Mesenchymal stem cell (in vitro differentiated cells and primary cell): Measurements from ENCODE around the gene NMRK2.

Experiments used
- DNase-seq: peaks from one replicate; pipeline ENCODE4 v3.0.0-alpha.2; 2013
- H2AFZ ChIP-seq: one replicate; pipeline ENCODE4 v1.6.1; 2013; ENCODE audit warnings: low read depth, mild to moderate bottlenecking, control low read depth, inconsistent platforms, low read length, moderate library complexity
- H2AK5ac ChIP-seq: 2 replicates; pipeline ENCODE4 v1.6.1; 2013; ENCODE audit warnings: low read length, moderate library complexity, mild to moderate bottlenecking, inconsistent platforms; ENCODE audit not compliant: severe bottlenecking
- H2BK120ac ChIP-seq: one replicate; pipeline ENCODE4 v1.6.1; 2013; ENCODE audit warnings: low read depth, mild to moderate bottlenecking, inconsistent platforms, low read length, moderate library complexity
- H2BK12ac ChIP-seq, 2 experiments: one replicate each; pipeline ENCODE4 v1.6.1; 2013; ENCODE audit warnings: inconsistent platforms in 2 of 2, low read length in 2 of 2, mild to moderate bottlenecking in 2 of 2, moderate library complexity in 2 of 2, control low read depth in 1 of 2
- H2BK15ac ChIP-seq: one replicate; pipeline ENCODE4 v1.6.1; 2013; ENCODE audit warnings: mild to moderate bottlenecking, low read depth, inconsistent platforms; ENCODE audit not compliant: poor library complexity, severe bottlenecking
- H2BK5ac ChIP-seq: 2 replicates; pipeline ENCODE4 v1.6.1; 2013; ENCODE audit warnings: low read depth, mild to moderate bottlenecking, low read length, control low read depth, inconsistent platforms; ENCODE audit not compliant: poor library complexity, severe bottlenecking
- H3K14ac ChIP-seq, 2 experiments: one replicate each; pipeline ENCODE4 v1.6.1; 2013; ENCODE audit warnings: inconsistent platforms in 2 of 2, low read length in 2 of 2, control low read depth in 1 of 2, mild to moderate bottlenecking in 1 of 2, moderate library complexity in 1 of 2
- H3K18ac ChIP-seq, 2 experiments: one replicate each; pipeline ENCODE4 v1.6.1; 2013; ENCODE audit warnings: inconsistent platforms in 2 of 2, low read length in 2 of 2, control low read depth in 1 of 2, low read depth in 1 of 2, mild to moderate bottlenecking in 1 of 2
- H3K23ac ChIP-seq, 2 experiments: one replicate each; pipeline ENCODE4 v1.6.1; 2013; ENCODE audit warnings: inconsistent platforms in 2 of 2, low read length in 2 of 2, mild to moderate bottlenecking in 2 of 2, moderate library complexity in 2 of 2, control low read depth in 1 of 2
- H3K27ac ChIP-seq: 2 replicates; pipeline ENCODE4 v1.5.1; 2013; ENCODE audit warnings: mild to moderate bottlenecking, moderate library complexity, low read length, control low read depth, inconsistent platforms; ENCODE audit not compliant: poor library complexity, severe bottlenecking
- H3K27me3 ChIP-seq, 2 experiments: 2 replicates each; pipeline versions ENCODE4 v1.6.1 to v1.7.0; 2013; ENCODE audit warnings: low read length in 2 of 2, mild to moderate bottlenecking in 2 of 2, moderate library complexity in 2 of 2, control low read depth in 1 of 2, inconsistent platforms in 1 of 2; ENCODE audit not compliant: control insufficient read depth in 1 of 2, insufficient read depth in 1 of 2
- H3K36me3 ChIP-seq, 2 experiments: 2 replicates each; pipeline versions ENCODE4 v1.6.1 to v1.7.0; 2013; ENCODE audit warnings: low read length in 2 of 2, control low read depth in 1 of 2, inconsistent platforms in 1 of 2, low read depth in 1 of 2, mild to moderate bottlenecking in 1 of 2; ENCODE audit not compliant: insufficient read depth in 2 of 2, control insufficient read depth in 1 of 2
- H3K4ac ChIP-seq, 2 experiments: one replicate each; pipeline ENCODE4 v1.6.1; 2013; ENCODE audit warnings: inconsistent platforms in 2 of 2, low read length in 2 of 2, mild to moderate bottlenecking in 2 of 2, moderate library complexity in 2 of 2, control low read depth in 1 of 2, low read depth in 1 of 2
- H3K4me1 ChIP-seq: 2 replicates; pipeline ENCODE4 v1.6.1; 2013; ENCODE audit warnings: low read depth, low read length, control low read depth; ENCODE audit not compliant: control insufficient read depth, insufficient read depth
- H3K4me2 ChIP-seq: 2 replicates; pipeline ENCODE4 v1.6.1; 2013; ENCODE audit warnings: low read length, mild to moderate bottlenecking, inconsistent platforms; ENCODE audit not compliant: poor library complexity, severe bottlenecking
- H3K4me3 ChIP-seq, 2 experiments: 2 replicates each; pipeline versions ENCODE4 v1.5.1 to v1.7.0; 2013; ENCODE audit warnings: low read length in 2 of 2, mild to moderate bottlenecking in 2 of 2, control low read depth in 1 of 2, low read depth in 1 of 2; ENCODE audit not compliant: insufficient read depth in 1 of 2
- H3K79me1 ChIP-seq: replicated peaks from 2 replicates; pipeline ENCODE4 v1.6.1; 2013; ENCODE audit warnings: mild to moderate bottlenecking, control low read depth, low read length, inconsistent platforms; ENCODE audit not compliant: poor library complexity, severe bottlenecking
- H3K9ac ChIP-seq: 2 replicates; pipeline ENCODE4 v1.7.0; 2013; ENCODE audit warnings: mild to moderate bottlenecking, low read length, moderate library complexity
- H3K9me3 ChIP-seq: 2 replicates; pipeline ENCODE4 v1.7.0; 2013; ENCODE audit warnings: mild to moderate bottlenecking, low read length; ENCODE audit not compliant: control insufficient read depth
- H4K8ac ChIP-seq: one replicate; pipeline ENCODE4 v1.6.1; 2013; ENCODE audit warnings: inconsistent platforms, mild to moderate bottlenecking, low read length, moderate library complexity
- H4K91ac ChIP-seq: one replicate; pipeline ENCODE4 v1.6.1; 2013; ENCODE audit warnings: mild to moderate bottlenecking, low read length, inconsistent platforms
- WGBS: methylation state at CpG from one replicate; pipeline ENCODE4 v1.1.7; 2013; ENCODE audit warnings: mixed read lengths; 5-methylcytosine and 5-hydroxymethylcytosine counted together

The NMRK2 gene

DNA sequence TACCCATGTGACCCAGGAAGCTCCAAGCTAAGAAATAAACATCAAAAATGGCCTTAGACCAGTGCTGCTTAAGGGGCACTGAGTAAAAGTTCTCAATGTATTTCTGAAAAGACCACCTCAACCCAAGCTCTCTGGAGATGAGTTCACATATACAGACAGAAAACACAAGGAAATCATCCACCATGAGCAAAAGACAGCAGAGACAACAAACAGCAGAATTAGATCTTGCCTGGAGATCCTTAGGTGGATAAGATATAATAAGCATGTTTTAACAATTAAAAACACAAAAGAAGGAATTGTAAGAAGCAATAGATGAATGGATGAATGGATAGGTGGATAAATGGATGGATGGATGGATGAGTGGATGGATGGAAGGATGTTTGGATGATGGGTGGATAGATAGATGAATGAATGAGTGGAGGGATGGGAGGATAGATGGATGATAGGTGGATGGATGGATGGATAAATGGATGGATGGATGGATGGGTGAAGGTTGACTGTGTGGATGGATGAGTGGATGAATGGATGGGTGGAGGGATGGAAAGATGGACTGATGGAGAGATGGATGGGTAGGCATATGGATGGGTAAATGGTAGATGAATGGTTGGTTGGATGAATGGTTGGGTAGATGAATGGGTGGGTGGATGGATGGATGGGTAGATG, 9.6 kb upstream of the NMRK2 start:
- Histone ChIP-seq H3K9me3 (peaks cover 27% of the 10 kb centered on the region), H3K18ac (no peak overlapping the region), H2AFZ (no peak overlapping the region), H4K91ac (no peak overlapping the region), H3K36me3 (peaks cover 0 to 2% of the 10 kb centered on the region in 2 experiments), H3K14ac (no peak overlapping the region), H3K27me3 (peaks cover 0 to 8% of the 10 kb centered on the region in 2 experiments), H2BK15ac (no peak overlapping the region), H2BK120ac (no peak overlapping the region), H2AK5ac (no peak overlapping the region), H3K4me1 (no peaks in the 10 kb centered on the region), H3K79me1 (no peaks in the 10 kb centered on the region), H3K4me2 (no peak overlapping the region), H2BK5ac (no peak overlapping the region), H4K8ac (no peak overlapping the region), H3K4me3 (no peak overlapping the region), H3K27ac (no peak overlapping the region), H3K23ac (no peak overlapping the region), H3K9ac (no peak overlapping the region), H2BK12ac (no peak overlapping the region), H3K4ac (no peak overlapping the region)
- no peak for DNase-seq

DNA sequence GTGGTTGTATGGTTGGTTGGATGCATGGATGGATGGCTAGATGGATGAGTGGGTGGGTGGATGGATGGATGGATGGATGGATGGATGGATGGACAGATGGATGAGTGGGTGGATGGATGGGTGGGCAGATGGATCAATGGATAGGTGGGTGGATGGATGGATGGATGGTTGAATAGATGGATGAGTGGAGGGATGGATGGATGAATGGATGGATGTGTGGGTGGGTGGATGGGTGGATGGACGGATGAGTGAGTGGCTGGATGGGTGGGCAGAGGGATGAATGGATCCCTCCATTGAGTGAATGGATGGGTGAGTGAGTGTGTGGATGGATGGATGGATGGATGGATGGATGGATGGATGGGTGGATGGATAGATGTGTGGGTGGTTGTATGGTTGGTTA, 9.0 kb upstream of the NMRK2 start:
- Histone ChIP-seq H2AK5ac (no peak overlapping the region), H3K9ac (no peak overlapping the region), H3K18ac (no peak overlapping the region), H3K4me1 (no peaks in the 10 kb centered on the region), H4K8ac (no peak overlapping the region), H3K14ac (no peak overlapping the region), H2BK120ac (no peak overlapping the region), H3K23ac (no peak overlapping the region), H3K27me3 (peaks cover 0 to 8% of the 10 kb centered on the region in 2 experiments), H3K27ac (no peak overlapping the region), H3K4ac (no peak overlapping the region), H2AFZ (no peak overlapping the region), H3K36me3 (peaks cover 0 to 3% of the 10 kb centered on the region in 2 experiments), H2BK12ac (no peak overlapping the region), H3K79me1 (no peaks in the 10 kb centered on the region), H3K4me2 (no peak overlapping the region), H3K9me3 (peaks cover 27% of the 10 kb centered on the region), H2BK15ac (no peak overlapping the region), H4K91ac (no peak overlapping the region), H3K4me3 (no peak overlapping the region), H2BK5ac (no peak overlapping the region)
- WGBS: 53% methylated on average over 1 of the region's 1 CpG
- no peak for DNase-seq

DNA sequence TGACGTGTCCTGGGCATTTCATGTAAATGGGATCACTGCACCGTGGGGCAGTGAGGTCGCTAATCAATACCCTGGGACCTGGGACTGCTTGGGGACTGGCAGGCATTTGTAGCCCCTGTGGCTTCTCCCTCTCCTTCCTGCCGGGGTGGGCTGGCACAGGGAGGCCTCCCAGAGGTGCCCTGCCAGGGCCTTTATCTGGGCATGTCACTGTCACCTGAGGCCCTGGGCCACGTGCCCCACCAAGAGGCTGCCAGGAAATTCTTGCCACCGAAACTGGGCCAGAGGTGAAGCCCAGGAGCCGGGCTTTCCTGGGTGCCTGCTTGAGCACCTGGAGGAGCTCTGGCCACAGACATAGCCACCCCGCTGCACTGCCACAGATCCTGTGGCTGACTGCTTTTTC, 1.8 kb upstream of the NMRK2 start:
- Histone ChIP-seq H3K79me1 (no peaks in the 10 kb centered on the region), H3K4me2 (no peak overlapping the region), H3K23ac (no peak overlapping the region), H3K4ac (no peak overlapping the region), H4K91ac (no peak overlapping the region), H3K9ac (no peak overlapping the region), H3K36me3 (peaks cover 0 to 3% of the 10 kb centered on the region in 2 experiments), H3K9me3 (no peaks in the 10 kb centered on the region), H4K8ac (no peak overlapping the region), H3K14ac (no peak overlapping the region), H2BK5ac (no peak overlapping the region), H3K4me1 (peaks cover 8% of the 10 kb centered on the region), H2BK12ac (no peak overlapping the region), H3K18ac (no peak overlapping the region), H3K4me3 (no peak overlapping the region), H2AK5ac (no peak overlapping the region), H2AFZ (no peak overlapping the region), H2BK120ac (no peak overlapping the region), H3K27me3 (peaks cover 25 to 35% of the 10 kb centered on the region in 2 experiments), H2BK15ac (no peak overlapping the region), H3K27ac (no peak overlapping the region)
- WGBS: 81% methylated on average over 8 of the region's 8 CpGs
- DNase-seq: no peak

DNA sequence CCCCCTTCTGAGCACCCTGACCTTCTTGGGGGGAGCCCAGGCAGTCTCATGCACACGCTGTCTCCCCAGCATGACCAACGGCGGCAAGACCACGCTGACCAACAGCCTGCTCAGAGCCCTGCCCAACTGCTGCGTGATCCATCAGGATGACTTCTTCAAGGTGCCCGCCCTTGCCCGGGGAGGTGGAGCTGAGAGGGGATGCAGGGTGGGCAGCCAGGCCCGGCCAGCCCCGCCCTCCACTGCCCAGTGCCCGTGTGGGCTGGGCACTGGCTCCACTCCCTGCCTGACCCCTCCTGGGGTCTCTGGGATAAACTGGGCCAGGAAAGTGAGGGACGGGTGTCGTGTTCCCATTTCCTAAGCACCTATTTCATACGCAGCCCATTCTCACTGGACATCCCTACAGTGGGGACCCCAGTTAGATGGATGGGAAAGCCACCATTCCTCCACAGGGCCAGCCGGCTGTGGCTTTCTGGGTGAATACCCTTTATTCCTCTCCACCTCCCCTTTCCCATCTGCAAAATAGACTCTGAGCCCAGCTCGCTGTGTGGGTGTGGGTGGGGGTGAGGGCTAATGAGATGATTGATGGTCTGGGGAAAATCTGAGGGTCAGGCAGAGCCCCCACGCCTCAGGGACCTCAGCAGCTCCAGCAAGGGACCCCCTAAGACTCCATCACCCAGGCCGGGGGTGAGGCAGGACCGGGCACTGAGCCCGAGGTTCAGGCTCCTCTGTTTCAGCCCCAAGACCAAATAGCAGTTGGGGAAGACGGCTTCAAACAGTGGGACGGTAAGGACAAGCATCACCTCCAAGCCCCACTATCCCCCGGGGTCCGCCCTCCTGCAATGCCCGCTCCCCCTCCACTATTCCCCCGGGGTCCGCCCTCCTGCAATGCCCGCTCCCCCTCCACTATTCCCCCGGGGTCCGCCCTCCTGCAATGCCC, 3.9 kb downstream of the NMRK2 start:
- no peak overlapping the region for H3K18ac ChIP-seq
- H3K23ac ChIP-seq: no peak overlapping the region
- no peak overlapping the region for H3K4ac ChIP-seq
- H3K27ac ChIP-seq: no peak overlapping the region
- no peaks in the 10 kb centered on the region for H3K79me1 ChIP-seq
- peaks cover 24 to 26% of the 10 kb centered on the region in 2 experiments for H3K27me3 ChIP-seq
- H3K4me2 ChIP-seq: no peak overlapping the region
- no peak overlapping the region for H2BK12ac ChIP-seq
- H3K9ac ChIP-seq: no peak overlapping the region
- H2AFZ ChIP-seq: no peak overlapping the region
- no peak overlapping the region for H4K91ac ChIP-seq
- H2BK5ac ChIP-seq: no peak overlapping the region
- H3K36me3 ChIP-seq: no peaks in the 10 kb centered on the region
- 88% methylated on average over 19 of the region's 29 CpGs for WGBS
- no peak overlapping the region for H4K8ac ChIP-seq
- H3K4me1 ChIP-seq: peaks cover 8% of the 10 kb centered on the region
- H2AK5ac ChIP-seq: no peak overlapping the region
- H2BK15ac ChIP-seq: no peak overlapping the region
- no peak for DNase-seq
- H3K4me3 ChIP-seq: no peak overlapping the region
- no peaks in the 10 kb centered on the region for H3K9me3 ChIP-seq
- no peak overlapping the region for H2BK120ac ChIP-seq
- H3K14ac ChIP-seq: no peak overlapping the region
